DOHH2 (cell line): ENCODE measurements around the gene RAB29.

Experiments
- H3F3A ChIP-seq: fragments of 200-600 bp; sonication (generic), shearing (Covaris generic); 2 replicates; pipeline ENCODE4 v1.6.0; 2016; ENCODE audit warnings: antibody characterized with exemption, mild to moderate bottlenecking; ENCODE audit not compliant: control insufficient read depth, insufficient read depth
- H3K27ac ChIP-seq: fragments of 200-600 bp; sonication (generic); 2 replicates; pipeline ENCODE4 v1.5.1; 2014; ENCODE audit warnings: low read depth, mild to moderate bottlenecking, low read length, moderate library complexity
- H3K27me3 ChIP-seq: fragments of 200-600 bp; sonication (generic); 2 replicates; pipeline ENCODE4 v1.6.1; 2014; ENCODE audit warnings: mild to moderate bottlenecking, low read length, mixed read lengths; ENCODE audit not compliant: control insufficient read depth
- H3K36me3 ChIP-seq: fragments of 200-600 bp; sonication (generic); 2 replicates; pipeline ENCODE4 v1.6.1; 2014; ENCODE audit warnings: mild to moderate bottlenecking, low read length, moderate library complexity, mixed read lengths; ENCODE audit not compliant: control insufficient read depth
- H3K4me1 ChIP-seq: fragments of 200-600 bp; sonication (generic); 2 replicates; pipeline ENCODE4 v1.6.1; 2014; ENCODE audit warnings: mild to moderate bottlenecking, low read length, mixed read lengths; ENCODE audit not compliant: control insufficient read depth
- H3K4me2 ChIP-seq: fragments of 200-600 bp; sonication (generic); 2 replicates; pipeline ENCODE4 v1.6.0; 2014; ENCODE audit warnings: mild to moderate bottlenecking, low read length, moderate library complexity
- H3K4me3 ChIP-seq: fragments of 200-600 bp; sonication (generic); 2 replicates; pipeline ENCODE4 v1.5.1; 2014; ENCODE audit warnings: mild to moderate bottlenecking, low read length, mixed read lengths
- H3K79me2 ChIP-seq: fragments of 200-600 bp; sonication (generic); 2 replicates; pipeline ENCODE4 v1.6.1; 2014; ENCODE audit warnings: mild to moderate bottlenecking, low read length, mixed read lengths; ENCODE audit not compliant: control insufficient read depth
- H3K9me2 ChIP-seq: fragments of 200-600 bp; sonication (generic); replicated peaks from 2 replicates; pipeline ENCODE4 v1.6.1; 2014; ENCODE audit warnings: mild to moderate bottlenecking, low read length, mixed read lengths; ENCODE audit not compliant: control insufficient read depth
- H3K9me3 ChIP-seq: fragments of 200-600 bp; sonication (generic); 2 replicates; pipeline ENCODE4 v1.6.1; 2014; ENCODE audit warnings: antibody characterized with exemption, low read length, mixed read lengths; ENCODE audit not compliant: control insufficient read depth, insufficient read depth
- H4K20me1 ChIP-seq: fragments of 200-600 bp; sonication (generic); 2 replicates; pipeline ENCODE4 v1.6.0; 2014; ENCODE audit warnings: low read depth, mild to moderate bottlenecking, antibody characterized with exemption, low read length, moderate library complexity; ENCODE audit not compliant: control insufficient read depth, insufficient read depth
- CTCF ChIP-seq: fragments of 200-600 bp; sonication (generic); IDR thresholded peaks from one replicate; pipeline ENCODE4 v1.5.1; 2014; ENCODE audit warnings: antibody characterized with exemption, mild to moderate bottlenecking, low read depth, low read length; ENCODE audit not compliant: poor library complexity, severe bottlenecking
- EZH2phosphoT487 ChIP-seq: fragments of 200-600 bp; sonication (generic); IDR thresholded peaks from 2 replicates; pipeline ENCODE4 v1.6.1; 2017; ENCODE audit warnings: borderline replicate concordance, mild to moderate bottlenecking, antibody characterized with exemption, low read length, moderate library complexity, mixed read lengths

Gene RAB29

GRCh38 chr1:205744403-205744802 is 30.9 kb downstream of the RAB29 start:
- Histone ChIP-seq H3K9me2 (no peaks in the 10 kb centered on the region), H3K27ac (peak overlapping the region; percentile 49; the same call in 1 of the 2 replicates), H3K79me2 (peaks cover 100% of the 10 kb centered on the region), H3F3A (peaks cover 43% of the 10 kb centered on the region), H4K20me1 (peaks cover 64% of the 10 kb centered on the region), H3K9me3 (no peaks in the 10 kb centered on the region), H3K36me3 (peaks cover 80% of the 10 kb centered on the region), H3K4me3 (peak overlapping the region; percentile 48), H3K27me3 (no peaks in the 10 kb centered on the region), H3K4me2 (peak overlapping the region; percentile 60), H3K4me1 (peaks cover 73% of the 10 kb centered on the region)
- TF ChIP-seq CTCF (no peak), EZH2phosphoT487 (no peak)

- H3K9me2 ChIP-seq = no peaks in the 10 kb centered on the region
- peak overlapping the region; percentile 49; the same call in 1 of the 2 replicates for H3K27ac ChIP-seq
- no peaks in the 10 kb centered on the region for H3K9me3 ChIP-seq
- H3K4me1 ChIP-seq = peaks cover 73% of the 10 kb centered on the region
- TF ChIP-seq CTCF = no peak
- no peak for TF ChIP-seq EZH2phosphoT487
- peaks cover 43% of the 10 kb centered on the region for H3F3A ChIP-seq
- H4K20me1 ChIP-seq = peaks cover 63% of the 10 kb centered on the region
- peaks cover 82% of the 10 kb centered on the region for H3K36me3 ChIP-seq
- peak overlapping the region; percentile 48 for H3K4me3 ChIP-seq
- peak overlapping the region; percentile 60 for H3K4me2 ChIP-seq
- H3K79me2 ChIP-seq = peaks cover 100% of the 10 kb centered on the region
- H3K27me3 ChIP-seq = no peaks in the 10 kb centered on the region
Measured at GRCh38 chr1:205743977-205744376, 31.3 kb downstream of the RAB29 start.

GRCh38 chr1:205741681-205742080 is 33.6 kb downstream of the RAB29 start:
- H3K4me2 ChIP-seq = peak overlapping the region; percentile 60
- TF ChIP-seq EZH2phosphoT487 (no peak), CTCF (no peak)
- peaks cover 45% of the 10 kb centered on the region for H4K20me1 ChIP-seq
- no peaks in the 10 kb centered on the region for H3K27me3 ChIP-seq
- no peaks in the 10 kb centered on the region for H3K9me2 ChIP-seq
- H3K79me2 ChIP-seq = peaks cover 100% of the 10 kb centered on the region
- H3K4me1 ChIP-seq = peaks cover 59% of the 10 kb centered on the region
- H3K9me3 ChIP-seq = no peaks in the 10 kb centered on the region
- H3K4me3 ChIP-seq = peak overlapping the region; percentile 33
- peaks cover 72% of the 10 kb centered on the region for H3K36me3 ChIP-seq
- peak overlapping the region; percentile 49 for H3K27ac ChIP-seq
- H3F3A ChIP-seq = peaks cover 30% of the 10 kb centered on the region
